Measurements from ENCODE around the gene CISD1.
"Not testable (repeated sequence)": the region's sequence is repeated elsewhere in the genome, so short reads cannot be mapped to it uniquely, and the experiment has no call there.

CISD1 gene

DNA sequence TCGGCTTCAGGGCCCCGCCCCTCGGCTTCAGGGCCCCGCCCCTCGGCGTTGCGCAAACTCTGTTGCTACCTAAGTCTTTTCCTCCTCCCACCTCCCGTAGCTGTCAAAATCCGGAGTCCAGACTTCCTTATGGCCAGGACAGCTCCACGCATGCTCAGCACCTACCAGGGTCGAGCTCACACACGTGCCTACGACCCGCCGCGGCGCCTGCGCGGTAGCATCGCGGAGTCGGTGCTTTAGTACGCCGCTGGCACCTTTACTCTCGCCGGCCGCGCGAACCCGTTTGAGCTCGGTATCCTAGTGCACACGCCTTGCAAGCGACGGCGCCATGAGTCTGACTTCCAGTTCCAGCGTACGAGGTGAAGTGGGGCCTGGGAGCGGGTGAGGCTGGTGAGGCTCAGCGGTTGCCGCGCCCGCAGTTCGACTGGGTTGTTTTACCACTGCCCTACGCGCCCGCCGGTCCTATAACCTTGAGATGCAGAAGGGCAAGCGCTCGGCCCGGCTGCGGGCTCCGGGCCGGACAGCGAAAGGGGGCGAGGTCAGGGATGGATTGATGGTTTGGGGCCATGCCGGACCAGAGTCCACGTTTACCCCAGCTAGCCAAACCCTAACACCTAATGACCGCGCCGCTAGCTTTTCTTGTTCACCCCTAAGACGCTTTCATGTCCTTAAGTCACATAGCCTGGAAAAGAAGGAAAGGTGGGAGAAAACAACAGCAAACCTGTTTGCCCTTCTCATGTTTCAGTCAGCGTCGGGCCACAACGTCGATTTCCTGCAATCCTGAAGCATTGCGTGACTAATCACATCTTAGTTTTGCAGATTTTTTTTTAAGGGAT, at the start of gene CISD1:
Gene CISD1, plus strand, starts transcription at position 217 of the 836 bp plus-strand sequence. Its CDS starts 112 bp downstream, at position 329.
- peak; percentile 98 for DNase-seq (ENCODE audit: low read depth)

DNA sequence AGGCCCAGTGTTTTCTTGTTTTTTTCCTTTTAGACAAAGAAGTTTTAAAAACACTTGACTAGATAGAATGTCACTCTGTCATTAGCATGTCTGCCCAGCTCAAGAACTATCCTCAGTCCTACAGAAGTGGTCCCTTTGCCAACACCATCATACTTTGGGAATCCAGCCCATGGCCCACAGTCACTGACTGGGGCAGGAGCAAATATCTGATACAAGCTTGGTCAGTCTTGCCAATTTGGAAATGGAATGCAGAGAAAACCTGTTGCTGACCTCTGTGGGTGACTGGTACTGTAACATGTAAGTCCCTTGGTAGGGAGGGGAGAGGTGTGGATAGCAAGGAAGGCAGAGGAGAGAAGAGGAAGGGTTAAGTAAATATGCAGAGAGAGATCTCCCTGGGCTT, 49.1 kb upstream of the CISD1 start:
- DNase-seq (ENCODE audit: low read depth) = no peak

DNA sequence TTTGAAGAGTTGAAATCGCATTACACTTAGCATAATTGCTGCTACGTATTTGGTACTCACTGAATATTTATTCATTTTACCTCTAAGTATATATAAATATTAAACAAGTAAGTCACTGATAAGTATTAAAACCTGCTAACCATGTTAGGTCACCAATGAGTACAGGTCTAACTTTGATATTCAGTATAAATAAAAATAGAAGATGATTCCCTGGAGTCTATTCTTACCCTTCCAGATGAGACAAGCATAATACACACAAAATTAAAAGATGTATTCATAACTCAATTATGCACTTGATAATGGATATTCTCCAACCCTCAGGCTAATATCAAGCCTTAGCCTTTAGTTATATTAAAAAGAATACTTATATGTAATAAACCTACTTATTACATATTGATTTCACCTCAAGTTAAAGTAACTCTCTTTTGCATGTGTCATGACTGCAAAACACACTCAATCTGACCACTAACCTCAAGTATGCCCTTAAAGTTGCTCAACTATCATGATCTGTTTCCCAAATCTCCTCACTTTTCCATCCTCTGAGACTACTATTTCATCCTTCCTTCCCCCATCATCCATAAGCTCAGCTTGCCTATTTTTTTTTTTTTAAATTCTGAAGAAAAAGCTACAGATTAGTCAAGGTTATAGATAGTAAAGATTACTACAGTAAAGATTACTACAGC, 48.1 kb upstream of the CISD1 start:
- DNase-seq (ENCODE audit: low read depth) = peak; percentile 27

DNA sequence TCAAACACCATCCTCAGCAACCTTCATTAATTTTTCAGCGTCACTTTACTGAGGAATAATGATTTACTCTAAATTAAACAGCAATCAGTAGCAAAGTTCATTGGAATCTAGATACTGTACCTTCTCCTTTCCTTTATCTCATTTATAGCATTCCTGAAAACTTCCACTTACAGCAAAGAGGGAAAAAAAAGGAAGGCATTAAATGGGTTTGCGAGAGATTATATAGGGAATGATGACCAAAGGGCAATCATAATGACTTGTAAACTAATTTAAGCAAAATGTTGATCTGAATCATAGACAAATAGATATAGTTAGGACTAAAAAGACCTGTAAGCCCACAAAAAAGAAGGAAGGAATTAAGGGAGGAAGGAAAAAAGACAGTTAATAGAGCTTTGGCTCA, 43.3 kb upstream of the CISD1 start:
- no peak for DNase-seq (ENCODE audit: low read depth)

DNA sequence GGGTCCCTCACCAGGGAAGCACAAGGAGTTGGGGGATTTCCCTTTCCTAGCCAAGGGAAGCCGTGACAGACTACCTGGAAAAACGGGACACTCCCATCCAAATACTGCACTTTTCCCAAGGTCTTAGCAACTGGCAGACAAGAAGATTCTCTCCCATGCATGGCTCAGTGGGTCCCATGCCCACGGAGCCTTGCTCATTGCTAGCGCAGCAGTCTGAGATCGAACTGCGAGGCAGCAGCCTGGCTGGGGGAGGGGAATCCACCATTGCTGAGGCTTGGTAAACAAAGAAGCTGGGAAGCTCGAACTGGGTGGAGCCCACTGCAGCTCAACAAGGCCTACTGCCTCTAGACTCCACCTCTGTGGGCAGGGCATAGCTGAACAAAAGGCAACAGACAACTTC, 39.1 kb upstream of the CISD1 start:
- not testable (repeated sequence) for DNase-seq (ENCODE audit: low read depth)

DNA sequence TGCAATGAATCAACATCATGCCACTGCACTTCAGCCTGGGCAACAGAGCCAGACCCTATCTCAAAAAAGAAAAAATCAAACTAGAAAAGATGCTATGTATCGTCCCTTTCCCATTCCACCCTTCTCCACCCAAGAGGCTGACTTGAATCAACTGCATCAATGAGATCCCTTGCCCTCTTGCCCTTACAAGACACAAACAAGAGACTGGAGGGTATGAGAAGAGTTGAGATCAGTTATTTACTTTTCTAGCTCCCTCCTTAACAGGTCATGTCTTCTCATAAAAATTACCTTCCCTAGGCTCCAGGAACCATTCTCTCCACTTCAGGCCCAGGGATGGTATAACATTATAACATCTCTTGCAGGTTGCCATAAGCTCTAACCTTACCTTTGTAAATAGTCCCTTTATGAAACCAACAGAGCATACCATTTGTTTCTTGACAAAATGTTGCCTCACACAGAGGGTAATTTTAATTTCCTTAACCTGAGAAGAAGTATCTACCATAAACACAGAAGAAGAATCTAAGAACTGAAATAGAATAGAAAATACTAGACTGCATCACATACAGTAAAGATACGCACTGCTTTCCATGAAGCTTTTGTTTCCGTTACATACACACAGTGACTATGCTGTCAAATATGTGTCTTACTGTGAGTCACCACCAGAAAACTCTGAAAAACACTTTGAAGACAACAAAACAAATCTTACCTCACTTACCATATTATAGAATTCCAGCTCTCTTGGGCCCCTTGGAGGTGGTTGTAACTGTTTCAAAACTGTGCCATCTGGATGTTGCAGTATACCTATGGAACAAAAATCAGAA, 31.7 kb upstream of the CISD1 start:
- DNase-seq (ENCODE audit: low read depth) = peak; percentile 88

DNA sequence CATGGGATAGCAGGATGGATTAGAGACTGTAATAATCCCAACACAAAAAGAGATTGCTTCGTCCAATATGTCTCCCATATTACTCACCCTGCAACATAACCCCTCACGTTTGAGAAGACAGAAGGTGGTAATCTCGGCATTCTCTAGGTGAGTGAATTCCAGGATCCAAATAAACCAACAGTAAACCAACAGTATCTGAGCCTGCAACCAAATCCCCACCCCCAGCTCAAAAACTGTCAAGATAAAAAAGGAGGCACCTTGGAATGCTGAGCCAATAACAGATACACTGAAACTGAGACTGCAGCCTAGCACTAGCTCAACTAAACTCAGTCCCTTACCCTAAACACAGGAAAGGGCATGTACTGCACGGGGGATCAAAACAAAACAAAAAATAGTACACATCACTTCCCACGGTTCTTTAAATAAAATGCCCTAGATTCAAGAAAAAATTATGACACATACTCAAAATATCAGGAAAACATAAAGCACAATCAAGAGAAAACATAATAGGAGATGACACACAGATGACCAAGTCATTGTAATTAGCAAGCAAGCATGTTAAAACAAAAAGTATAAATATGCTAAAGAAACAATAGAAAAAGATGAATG, 29.3 kb upstream of the CISD1 start:
- no peak for DNase-seq (ENCODE audit: low read depth)

DNA sequence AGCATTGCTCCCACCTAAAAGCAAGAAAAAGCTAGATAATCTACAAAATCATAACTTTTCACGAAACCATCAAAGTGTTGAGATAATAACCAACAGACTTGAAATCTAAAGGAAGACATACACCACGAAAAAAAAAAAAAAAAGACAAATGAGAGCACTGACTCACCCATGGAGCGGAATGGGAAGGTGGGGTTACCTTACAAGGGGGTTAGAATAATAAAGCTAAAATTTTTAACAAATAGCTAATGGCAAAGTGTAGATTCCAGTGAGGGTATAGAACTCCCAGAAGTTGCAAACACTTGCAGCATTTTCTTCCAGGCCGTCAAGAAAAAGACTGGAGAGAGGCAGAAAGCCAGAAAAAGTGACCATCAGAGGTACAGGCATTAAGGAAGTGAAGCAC, 28.4 kb upstream of the CISD1 start:
- no peak for DNase-seq (ENCODE audit: low read depth)

DNA sequence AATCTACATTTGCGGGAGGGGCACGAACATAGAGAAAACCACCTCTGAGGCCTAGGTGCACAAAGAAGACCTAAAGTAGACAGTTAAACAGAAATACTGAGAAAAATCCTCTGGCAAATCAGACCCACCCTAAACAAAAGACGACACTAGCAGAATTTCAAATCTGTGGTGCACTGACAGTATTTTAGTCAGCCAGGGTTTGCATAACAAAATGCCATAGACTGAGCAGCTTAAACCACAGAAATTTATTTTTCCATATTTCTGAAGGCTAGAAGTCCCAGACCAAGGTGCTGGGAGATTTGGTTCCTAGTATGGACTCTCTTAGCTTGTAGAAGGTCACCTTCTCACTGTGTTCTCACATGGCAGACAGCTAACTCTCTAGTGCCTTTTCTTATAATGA, 27.6 kb upstream of the CISD1 start:
- DNase-seq (ENCODE audit: low read depth) = peak; percentile 28

DNA sequence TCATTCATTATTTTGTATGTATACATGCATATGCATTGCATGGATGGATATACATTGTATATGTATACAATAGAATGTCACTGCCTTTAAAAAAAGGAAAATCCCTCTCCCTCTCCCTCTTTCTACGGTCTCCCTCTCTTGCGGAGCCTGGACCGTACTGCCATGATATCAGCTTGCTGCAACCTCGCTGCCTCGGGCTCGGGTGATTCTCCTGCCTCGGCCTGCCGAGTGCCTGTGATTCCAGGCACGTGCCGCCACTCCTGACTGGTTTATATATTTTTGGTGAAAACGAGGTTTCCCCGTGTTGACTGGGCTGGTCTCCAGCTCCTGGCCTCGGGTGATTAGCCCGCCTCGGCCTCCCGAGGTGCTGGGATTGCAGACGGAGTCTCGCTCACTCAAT, 25.7 kb upstream of the CISD1 start:
- no peak for DNase-seq (ENCODE audit: low read depth)

DNA sequence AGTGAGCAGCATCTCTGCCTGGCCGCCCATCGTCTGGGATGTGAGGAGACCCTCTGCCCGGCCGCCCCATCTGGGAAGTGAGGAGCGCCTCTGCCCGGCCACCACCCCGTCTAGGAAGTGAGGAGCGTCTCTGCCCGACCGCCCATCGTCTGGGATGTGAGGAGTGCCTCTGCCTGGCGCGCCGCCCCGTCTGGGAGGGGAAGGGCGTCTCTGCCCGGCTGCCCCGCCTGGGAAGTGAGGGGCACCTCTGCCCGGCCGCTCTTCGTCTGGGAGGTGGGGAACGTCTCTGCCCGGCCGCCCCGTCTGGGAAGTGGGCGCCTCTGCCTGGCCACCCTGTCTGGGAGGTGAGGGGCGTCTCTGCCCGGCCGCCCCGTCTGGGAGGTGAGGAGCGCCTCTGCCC, 25.2 kb upstream of the CISD1 start:
- DNase-seq (ENCODE audit: low read depth) = not testable (repeated sequence)

DNA sequence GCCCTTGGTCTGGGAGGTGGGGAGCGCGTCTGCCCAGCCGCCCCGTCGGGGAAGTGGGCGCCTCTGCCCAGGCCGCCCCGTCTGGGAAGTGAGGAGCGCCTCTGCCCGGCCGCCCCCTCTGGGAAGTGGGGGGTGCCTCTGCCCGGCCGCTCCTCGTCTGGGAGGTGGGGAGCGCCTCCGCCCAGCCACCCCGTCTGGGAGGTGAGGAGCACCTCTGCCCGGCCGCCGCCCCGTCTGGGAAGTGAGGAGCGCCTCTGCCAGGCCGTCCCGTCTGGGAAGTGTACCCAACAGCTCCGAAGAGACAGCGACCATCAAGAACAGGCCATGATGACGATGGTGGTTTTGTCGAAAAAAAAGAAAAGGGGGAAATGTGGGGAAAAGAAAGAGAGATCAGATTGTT, 24.7 kb upstream of the CISD1 start:
- DNase-seq (ENCODE audit: low read depth) = not testable (repeated sequence)

DNA sequence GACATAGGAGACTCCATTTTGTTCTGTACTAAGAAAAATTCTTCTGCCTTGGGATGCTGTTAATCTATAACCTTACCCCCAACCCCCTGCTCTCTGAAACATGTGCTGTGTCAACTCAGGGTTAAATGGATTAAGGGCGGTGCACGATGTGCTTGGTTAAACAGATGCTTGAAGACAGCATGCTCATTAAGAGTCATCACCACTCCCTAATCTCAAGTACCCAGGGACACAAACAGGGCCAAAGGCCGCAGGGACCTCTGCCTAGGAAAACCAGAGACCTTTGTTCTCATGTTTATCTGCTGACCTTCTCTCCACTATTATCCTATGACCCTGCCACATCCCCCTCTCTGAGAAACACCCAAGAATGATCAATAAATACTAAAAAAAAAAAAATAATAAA, 24.3 kb upstream of the CISD1 start:
- DNase-seq (ENCODE audit: low read depth) = not testable (repeated sequence)

DNA sequence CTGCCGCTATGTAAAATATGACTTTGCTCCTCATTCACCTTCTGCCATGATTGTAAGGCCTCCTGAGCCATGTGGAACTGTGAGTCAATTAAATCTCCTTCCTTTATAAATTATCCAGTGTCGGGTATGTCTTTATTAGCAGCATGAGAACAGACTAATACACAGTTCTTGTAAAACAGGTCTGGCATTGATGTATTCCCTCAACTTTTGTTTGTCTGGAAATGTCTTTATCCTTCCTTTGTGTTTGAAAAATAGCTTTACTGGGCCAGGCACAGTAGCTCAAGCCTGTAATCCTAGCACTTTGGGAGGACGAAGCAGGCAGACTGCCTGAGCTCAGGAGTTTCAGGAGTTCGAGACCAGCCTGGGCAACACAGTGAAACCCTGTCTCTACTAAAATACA, 15.8 kb upstream of the CISD1 start:
- no peak for DNase-seq (ENCODE audit: low read depth)

DNA sequence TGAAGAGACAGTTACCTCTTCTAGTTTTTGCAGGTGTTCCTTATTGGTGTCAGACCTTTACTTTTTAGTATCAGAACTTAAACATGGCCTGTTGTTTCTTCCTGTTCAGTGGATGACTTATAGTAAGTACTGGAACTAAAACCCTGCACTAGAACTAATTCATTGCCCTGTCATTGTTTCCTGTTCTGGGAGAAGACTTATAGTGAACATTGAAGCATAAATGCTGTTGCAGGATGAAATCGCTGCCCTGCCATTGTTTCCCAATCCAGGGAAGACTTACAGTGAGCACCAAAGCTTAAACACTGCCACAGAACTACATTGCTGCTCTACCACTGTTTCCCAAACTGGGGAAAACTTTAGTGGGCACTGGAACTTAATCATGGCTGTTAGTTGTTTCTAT, 14.3 kb upstream of the CISD1 start:
- no peak for DNase-seq (ENCODE audit: low read depth)

DNA sequence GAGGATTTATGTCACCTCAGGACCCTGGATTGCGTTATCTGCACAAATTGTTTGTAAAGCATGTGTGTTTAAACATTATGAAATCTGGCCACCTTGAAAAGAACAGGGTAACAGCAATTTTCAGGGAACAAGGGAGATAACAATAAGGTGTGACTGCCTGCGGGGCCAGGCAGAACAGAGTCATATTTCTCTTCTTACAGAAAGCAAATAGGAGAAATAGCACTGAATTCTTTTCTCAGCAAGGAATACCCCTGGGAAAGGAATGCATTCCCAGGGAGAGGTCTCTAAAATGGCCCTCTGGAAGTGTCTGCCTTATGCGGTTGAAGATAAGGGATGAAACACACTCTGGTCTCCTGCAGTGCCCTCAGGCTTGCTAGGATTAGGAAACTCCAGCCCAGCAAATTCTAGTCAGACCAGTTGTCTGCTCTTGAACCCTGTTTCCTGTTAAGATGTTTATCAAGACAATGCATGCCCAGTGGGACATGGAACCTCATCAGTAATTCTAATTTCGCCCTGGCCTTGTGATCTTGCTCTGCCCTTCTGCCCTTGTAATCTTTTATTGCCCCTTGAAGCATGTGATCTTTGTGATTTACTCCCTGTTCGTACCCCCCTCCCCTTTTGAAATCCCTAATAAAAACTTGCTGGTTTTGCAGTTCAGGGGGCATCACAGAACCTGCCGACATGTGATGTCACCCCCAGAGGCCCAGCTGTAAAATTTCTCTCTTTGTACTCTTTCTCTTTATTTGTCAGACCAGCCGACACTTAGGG, 12.8 kb upstream of the CISD1 start:
- DNase-seq (ENCODE audit: low read depth) = not testable (repeated sequence)

DNA sequence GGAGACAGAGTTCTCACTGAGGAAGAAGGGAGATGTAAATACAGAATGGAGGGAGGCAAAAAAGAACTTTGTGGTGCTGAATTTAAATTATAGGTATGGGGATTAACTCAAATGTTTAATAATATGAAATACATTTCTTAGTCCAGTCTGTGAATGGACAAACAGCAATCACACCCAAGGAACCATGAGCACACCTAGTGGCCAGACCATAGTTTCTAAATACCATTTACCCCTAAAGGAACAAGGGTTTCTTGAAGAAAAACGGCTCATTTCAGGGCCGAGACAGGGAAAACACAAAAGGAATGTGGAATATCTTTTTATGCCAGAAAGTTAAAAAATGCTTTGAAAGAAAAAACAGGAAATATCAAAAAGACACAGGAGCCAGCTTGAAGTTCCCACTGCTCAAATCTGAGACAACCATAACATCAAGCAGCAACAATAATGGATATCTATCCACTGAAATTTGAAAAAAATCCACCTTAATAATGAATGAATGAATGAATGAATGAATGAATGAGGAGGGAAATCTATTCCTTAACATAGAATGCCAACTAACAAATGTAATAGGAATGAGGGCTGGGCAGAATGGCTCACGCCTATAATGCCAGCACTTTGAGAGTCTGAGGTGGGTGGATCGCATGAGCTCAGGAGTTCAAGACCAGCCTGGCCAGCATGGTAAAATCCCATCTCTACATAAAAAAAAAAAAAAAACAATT, 9.8 kb upstream of the CISD1 start:
- no peak for DNase-seq (ENCODE audit: low read depth)

DNA sequence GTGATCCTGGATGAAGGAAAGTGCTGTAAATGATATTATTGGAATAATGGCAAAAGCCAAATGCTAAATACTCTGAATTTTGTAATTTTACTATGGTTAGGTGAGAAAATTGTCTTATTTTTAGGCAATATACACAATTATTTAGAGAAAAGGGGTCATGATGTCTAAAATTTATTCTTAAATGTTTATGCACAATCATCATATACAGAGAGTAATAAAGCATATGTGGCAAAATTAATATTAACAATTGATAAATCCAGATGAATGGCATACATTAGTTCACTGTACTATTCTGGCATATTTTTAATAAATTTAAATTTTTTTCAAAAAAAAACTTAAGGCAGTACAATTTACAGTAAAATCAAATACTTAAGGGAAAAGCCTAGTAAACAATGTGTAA, 8.6 kb upstream of the CISD1 start:
- no peak for DNase-seq (ENCODE audit: low read depth)

DNA sequence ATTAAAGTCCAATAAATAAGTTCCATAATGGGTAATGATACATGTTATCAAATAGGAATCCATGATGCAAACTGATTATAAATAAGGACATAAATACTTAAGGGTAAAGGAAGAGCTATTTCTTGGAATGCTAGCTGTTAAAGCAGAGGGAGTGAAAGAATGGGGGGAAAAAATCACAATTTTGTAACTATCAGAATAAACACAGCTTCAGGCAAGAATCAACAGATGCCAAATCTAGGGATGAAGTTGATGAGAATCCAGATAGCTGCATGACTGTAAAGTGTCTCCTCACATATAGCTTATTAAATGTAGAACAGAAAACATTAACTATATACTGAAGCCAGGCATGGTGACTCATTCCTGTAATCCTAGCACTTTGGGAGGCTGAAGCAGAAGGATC, 6.2 kb upstream of the CISD1 start:
- DNase-seq (ENCODE audit: low read depth) = no peak

DNA sequence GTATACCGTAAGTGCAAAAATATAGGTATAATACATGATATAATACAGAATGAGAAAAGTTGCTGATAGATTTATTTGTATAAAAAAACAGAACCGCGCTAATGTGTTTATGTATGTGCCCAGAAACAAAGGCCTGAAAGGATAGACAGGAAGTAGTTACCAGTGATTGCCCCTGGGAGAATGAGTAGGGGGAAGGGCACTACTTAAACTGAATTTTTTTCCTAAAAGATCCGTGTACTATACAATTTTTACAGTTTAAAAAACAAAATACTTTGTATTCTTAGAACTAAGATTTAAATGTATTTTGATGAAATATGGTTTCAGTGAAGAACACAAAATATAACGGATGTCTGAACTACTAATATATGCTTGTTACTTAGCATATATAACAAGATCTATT, 4.2 kb upstream of the CISD1 start:
- no peak for DNase-seq (ENCODE audit: low read depth)

DNA sequence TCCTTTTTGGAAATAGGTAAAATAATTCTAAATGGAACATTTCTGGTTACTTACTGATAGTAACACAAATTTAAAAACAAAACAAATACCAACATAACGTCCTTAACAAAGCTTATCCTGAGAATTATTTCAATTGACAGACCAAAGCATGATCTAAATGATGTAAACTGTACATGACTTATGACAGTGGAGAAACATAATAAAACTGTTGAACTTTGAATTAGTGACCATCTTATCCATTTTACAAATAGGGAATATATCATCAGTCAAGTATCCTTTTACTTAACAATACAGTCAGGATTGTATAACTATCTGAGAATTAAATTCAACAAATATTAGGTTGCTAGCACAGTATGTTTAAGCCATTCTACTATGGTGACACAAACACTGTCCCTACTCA, 3.7 kb upstream of the CISD1 start:
- no peak for DNase-seq (ENCODE audit: low read depth)

All from non-pigmented ciliary epithelial cell (primary cell).